Omental fat pad (tissue), 4 donors: Measurements from ENCODE around the gene MRPL36. TPM values are rescaled to one million over a fixed set of nuclear protein-coding genes. Genes with fewer than 3 reads are reported as not detected.

Experiments used
- ATAC-seq: fragments of 150-250 bp; one replicate; pipeline ENCODE4 v1.9.1; 2016; ENCODE audit warnings: mild to moderate bottlenecking, moderate library complexity; ENCODE audit not compliant: low FRiP score
- DNase-seq: peaks from one replicate; pipeline ENCODE4 v3.0.0-alpha.2; 2019; ENCODE audit warnings: low spot score
- CTCF ChIP-seq, 3 donors: fragments of 450-650 bp; IDR thresholded peaks; one replicate each; pipeline ENCODE4 v1.5.1; 2016 to 2017; ENCODE audit warnings: antibody characterized with exemption in 3 of 3, mild to moderate bottlenecking in 3 of 3, moderate library complexity in 2 of 3
- total RNA-seq, 4 donors: library from RNA; depleted of rRNA; stranded (reverse); fragments of >200 nt; gene quantifications; one replicate each; pipeline ENCODE4 v1.1.0, GENCODE V29; 2016

Gene MRPL36
- total RNA-seq, 4 donors from 2014 or later: 16.1 to 57.5 (median 49.5) TPM

DNA sequence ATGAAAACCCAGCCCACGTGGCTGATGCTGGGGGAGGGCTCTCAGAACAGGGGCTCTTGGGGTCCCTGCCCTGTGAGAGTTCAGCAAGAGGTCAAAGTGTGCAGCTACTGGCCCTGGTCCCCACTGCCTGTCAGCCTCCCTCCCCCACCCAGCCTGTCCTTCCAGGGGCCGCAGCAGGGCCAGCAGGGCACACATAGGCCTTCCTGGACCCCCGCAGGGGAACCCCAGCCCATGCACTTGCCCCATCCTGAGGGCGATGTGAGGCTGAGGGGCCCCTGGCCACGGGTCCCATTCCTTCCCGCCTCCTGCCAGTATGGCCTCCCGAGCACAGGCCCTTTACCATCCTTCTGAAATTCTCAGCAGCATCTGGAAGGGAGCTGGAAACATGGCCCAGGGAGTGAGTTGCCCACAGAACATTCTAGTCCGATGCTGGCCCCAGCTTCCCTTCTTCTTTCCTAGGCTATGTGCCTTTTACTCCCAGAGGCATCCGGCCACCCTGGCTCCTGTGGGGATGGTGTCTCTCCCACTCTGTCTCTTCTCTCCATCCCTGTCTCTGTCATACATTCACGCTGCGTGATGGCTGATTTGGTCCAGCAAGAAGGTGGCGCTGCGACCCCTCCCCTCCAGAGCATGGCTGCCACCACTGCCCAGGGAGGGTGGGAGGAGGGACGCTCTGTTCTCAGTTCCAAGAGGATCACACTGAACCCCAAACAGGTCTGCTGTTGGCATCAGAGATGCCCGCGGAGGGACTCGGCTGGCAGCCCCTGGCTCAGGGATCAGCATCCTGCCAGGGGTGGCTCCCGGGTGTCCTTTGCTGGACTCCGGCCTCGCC lies 19.6 kb downstream of the MRPL36 start:
- no peak for TF ChIP-seq CTCF (IDR thresholded peaks at IDR 0.05)
- DNase-seq: peak; percentile 9
- no peak for ATAC-seq

DNA sequence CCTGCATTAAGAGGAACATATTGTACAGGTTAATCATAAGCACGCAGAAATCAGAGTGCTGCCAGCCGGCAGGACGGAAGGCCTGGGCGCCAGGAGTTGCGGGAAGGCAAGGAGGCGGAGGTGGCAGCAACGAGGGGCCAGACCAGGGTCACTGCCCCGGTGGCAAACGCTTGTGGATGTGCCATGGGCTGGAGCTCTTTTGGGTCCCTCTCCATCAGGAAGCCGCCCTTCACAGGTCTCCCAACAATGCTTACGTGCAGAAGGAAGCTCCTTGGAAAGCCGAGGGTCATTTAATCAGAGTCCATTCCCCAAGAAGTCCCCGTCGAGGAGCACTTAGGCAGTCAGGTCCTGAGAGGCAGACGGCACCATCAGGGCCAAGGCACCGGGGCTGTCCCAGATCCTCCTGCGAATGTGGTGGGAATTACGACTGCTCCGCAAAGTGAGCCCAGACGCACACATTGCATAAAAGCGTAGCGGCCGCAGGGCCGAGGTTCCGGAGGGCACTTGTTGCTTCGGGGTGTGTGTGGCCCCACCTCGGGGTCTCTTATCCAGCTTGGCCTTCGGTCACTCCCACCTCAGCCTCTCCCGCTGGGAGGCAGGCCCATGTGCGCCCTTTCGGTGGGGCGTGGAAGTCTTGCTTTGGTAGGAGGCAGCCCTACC lies 20.5 kb downstream of the MRPL36 start:
- ATAC-seq (no peak), DNase-seq (peak; percentile 4)
- TF ChIP-seq CTCF (IDR thresholded peaks at IDR 0.05): no peak

DNA sequence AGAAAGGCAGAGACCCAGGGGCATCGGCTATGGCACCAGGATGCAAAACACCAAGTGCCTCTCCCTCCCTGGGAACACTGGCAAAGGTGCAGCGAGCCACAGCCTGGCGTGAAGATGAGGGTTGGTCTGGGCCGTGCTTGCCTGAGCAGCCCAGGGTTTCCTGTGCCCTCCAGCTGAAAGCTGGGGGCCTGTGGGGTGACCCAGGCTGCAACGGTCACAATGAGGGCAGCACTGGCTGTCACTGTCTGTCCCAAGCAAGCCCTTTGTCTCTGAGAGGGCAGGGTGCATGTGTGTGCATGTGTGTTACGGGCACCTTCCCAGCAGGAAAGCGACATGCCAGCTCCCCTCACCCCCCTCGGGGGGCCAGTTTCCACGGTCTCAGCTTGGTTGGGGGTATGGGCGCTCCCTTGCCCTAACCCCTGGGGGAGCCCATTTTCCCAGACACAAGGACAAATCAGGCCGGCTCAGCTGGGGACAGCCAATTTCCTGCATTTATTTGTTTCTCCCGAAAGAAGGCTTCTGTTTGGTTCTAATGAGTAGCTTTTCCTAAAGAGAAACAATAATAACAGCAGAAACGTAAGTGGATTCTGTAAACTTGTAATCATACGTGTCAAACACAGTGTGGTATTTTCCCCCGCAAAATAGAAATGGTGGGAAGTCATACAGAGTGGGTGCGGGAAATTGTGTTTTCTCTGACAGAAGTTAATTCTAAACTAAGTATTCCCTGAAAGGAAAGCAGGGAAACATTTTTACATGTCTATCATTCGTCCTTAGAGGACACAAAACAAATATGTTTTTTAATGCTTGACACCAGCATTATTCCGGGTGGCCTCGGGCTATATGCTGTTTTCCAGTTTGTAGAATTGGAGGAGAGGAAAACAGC lies 21.3 kb downstream of the MRPL36 start:
- no peak for TF ChIP-seq CTCF (IDR thresholded peaks at IDR 0.05)
- ATAC-seq (no peak), DNase-seq (no peak)

DNA sequence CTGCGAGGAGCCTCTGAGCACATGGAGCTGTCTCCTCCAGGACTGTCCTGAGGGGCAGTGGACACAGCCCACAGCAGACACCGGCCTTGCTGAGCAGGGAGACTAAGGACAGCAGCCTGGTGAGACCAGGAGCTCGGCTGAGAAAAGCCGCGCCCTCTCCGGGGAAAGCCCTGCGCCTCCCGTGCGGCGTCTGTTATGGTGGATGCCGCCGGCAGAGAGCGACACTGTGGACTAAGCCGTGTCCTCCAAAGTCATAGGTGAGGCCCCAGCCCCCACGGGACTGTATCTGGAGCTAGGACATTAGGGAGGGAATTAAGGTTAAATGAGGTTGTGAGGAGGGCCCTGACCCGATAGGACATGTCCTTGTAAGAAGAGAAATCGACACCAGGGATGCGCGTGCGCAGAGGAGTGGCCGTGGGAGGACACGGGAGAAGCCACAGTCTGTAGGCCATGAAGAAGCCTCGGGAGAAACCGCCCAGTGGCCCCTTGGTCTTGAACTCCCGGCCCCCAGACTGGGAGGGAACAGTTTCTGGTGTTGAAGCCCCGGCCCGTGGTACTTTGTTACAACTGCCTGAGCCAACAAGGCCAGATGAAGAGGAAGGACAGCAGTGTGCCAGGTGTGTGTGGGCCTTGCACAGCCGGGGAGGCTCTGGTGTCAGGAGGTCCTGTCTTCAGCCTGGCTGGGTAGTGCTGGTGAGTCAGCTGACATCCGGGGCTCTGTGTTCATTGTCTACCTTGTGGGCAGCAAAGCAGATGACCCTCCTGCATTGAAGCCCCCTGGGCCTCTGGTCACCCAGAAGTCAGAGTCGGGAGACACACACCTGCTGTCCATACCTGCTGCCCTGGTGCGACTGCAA lies 22.1 kb downstream of the MRPL36 start:
- DNase-seq: no peak
- no peak for ATAC-seq
- no peak for TF ChIP-seq CTCF (IDR thresholded peaks at IDR 0.05)

DNA sequence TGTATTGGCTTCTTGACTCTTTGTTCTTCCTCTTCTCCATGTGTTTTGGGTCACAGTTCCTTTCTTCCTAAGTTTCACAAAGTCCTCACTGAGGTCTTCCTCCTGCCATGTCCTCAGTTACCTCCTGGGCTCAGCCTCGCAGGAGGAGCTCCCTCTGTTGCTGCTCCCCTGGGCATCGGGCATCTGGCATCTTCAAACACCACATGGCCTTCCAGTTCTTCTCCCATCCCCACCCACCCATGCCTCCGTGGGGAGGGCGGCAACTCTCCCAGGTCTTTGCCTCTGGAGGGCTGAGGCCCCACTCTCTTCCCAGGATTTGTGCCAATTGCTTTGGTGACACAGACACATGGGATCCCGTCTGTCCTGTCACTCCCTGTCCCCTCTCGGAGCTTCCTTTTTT lies 22.8 kb downstream of the MRPL36 start:
- no peak for ATAC-seq
- no peak for DNase-seq
- TF ChIP-seq CTCF (IDR thresholded peaks at IDR 0.05): no peak

DNA sequence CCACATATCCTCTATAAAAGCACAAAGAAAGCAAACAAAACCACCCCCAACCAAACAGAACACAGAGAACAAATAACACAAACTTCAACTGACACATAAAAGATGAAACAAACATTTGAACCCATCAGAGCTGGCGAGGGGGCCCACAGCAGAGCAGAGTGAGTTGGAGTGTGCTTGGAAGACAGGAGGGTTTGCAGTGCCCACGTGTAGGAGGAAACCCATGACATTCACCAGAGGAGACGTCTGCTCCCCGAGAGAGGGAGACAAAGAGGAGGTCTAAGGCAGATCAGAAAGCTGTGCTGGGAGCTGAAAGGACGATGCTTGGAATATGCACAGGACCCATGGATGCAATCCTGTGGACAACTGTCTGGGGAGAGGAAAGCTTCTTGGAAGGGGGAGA lies 27.0 kb downstream of the MRPL36 start:
- ATAC-seq (no peak), DNase-seq (no peak)
- no peak for TF ChIP-seq CTCF (IDR thresholded peaks at IDR 0.05)
